Neural cell (in vitro differentiated cells): ENCODE results near the gene IFNL4.

Source experiments
- CTCF ChIP-seq: fragments of 450-650 bp; IDR thresholded peaks from 2 replicates; pipeline ENCODE4 v1.5.1; 2014; ENCODE audit warnings: antibody characterized with exemption, mild to moderate bottlenecking, moderate library complexity; ENCODE audit not compliant: poor library complexity, severe bottlenecking
- EZH2 ChIP-seq: fragments of 200-600, 300-800 bp; shearing (Covaris generic), sonication (generic); IDR thresholded peaks from 2 replicates; pipeline ENCODE4 v1.6.1; 2014; ENCODE audit warnings: antibody characterized with exemption, low read length, borderline replicate concordance, mild to moderate bottlenecking; ENCODE audit not compliant: insufficient read depth, poor library complexity, severe bottlenecking
- SMC3 ChIP-seq: fragments of 450-650 bp; conservative IDR thresholded peaks from 2 replicates; pipeline ENCODE4 v1.6.1; 2014; ENCODE audit warnings: antibody characterized with exemption, mild to moderate bottlenecking, moderate library complexity; ENCODE audit not compliant: poor library complexity
- TAF1 ChIP-seq: IDR thresholded peaks from 2 replicates; pipeline ENCODE4 v1.6.1; 2012; ENCODE audit warnings: low read depth
- TF ChIP-seq, protein P1 (sequence below): IDR thresholded peaks from 2 replicates; pipeline ENCODE4 v1.6.1; 2012; ENCODE audit warnings: borderline replicate concordance

DNA sequence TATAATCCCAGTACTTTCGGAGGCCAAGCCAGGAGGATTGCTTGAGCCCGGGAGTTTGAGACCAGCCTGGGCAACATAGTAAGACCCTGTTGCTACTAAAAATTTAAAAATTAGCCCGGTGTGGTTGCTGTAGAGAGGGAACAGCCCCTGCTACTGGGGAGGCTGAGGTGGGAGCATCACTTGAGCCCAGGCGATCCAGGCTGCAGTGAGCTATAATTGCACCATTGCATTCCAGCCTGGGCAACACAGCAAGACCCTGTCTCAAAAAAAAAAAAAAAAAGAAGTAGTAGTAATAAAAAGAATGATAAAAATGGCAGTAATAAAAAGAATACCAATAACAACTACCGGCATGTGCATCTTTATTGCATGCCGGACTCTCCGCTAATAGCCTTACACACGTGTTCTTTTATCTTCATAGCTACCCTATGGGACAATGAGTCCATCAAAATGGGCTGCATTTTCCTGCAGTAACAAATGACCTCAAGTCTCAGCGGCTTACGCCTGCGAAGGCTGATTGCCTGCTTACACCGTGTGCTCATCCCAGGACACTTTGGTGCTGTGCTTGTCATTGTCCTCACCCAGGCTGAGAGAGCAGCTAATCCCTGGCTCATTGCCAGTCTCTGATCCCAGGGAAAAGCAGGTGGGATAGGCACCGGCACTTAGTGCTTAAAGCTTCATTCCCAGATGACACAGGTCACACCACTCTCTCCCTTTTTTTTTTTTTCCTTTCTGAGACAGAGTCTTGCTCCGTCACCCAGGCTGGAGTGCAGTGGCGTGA, 30.2 kb downstream of the IFNL4 start:
- TF ChIP-seq CTCF (no peak), EZH2 (no peak), TAF1 (no peak), SMC3 (no peak)
- TF ChIP-seq, protein P1, sequence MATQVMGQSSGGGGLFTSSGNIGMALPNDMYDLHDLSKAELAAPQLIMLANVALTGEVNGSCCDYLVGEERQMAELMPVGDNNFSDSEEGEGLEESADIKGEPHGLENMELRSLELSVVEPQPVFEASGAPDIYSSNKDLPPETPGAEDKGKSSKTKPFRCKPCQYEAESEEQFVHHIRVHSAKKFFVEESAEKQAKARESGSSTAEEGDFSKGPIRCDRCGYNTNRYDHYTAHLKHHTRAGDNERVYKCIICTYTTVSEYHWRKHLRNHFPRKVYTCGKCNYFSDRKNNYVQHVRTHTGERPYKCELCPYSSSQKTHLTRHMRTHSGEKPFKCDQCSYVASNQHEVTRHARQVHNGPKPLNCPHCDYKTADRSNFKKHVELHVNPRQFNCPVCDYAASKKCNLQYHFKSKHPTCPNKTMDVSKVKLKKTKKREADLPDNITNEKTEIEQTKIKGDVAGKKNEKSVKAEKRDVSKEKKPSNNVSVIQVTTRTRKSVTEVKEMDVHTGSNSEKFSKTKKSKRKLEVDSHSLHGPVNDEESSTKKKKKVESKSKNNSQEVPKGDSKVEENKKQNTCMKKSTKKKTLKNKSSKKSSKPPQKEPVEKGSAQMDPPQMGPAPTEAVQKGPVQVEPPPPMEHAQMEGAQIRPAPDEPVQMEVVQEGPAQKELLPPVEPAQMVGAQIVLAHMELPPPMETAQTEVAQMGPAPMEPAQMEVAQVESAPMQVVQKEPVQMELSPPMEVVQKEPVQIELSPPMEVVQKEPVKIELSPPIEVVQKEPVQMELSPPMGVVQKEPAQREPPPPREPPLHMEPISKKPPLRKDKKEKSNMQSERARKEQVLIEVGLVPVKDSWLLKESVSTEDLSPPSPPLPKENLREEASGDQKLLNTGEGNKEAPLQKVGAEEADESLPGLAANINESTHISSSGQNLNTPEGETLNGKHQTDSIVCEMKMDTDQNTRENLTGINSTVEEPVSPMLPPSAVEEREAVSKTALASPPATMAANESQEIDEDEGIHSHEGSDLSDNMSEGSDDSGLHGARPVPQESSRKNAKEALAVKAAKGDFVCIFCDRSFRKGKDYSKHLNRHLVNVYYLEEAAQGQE = no peak
